Heart left ventricle (tissue), 16 donors: ENCODE data around the gene ZSCAN2. TPM values are rescaled to one million over a fixed set of nuclear protein-coding genes. Genes with fewer than 3 reads are reported as not detected.
"Not testable (repeated sequence)": the region's sequence is repeated elsewhere in the genome, so short reads cannot be mapped to it uniquely, and the experiment has no call there.

Experiments used
- ATAC-seq, 4 donors: fragments of 200-7000 bp; cut with Tn5 transposase; one replicate each; pipeline ENCODE4 v1.9.1; 2020 to 2022; ENCODE audit warnings: moderate library complexity in 4 of 4, mild to moderate bottlenecking in 3 of 4, moderate number of reproducible peaks in 1 of 4
- DNase-seq, 5 donors: peaks; one replicate each; pipeline ENCODE4 v3.0.0-alpha.2; 2020
- H3K27ac ChIP-seq, 12 donors: fragments of 200-600 bp; sonication (generic) in 4 of 12; one replicate each; pipeline versions ENCODE4 v1.5.0 to v1.8.0; 2016 to 2022; ENCODE audit warnings: mild to moderate bottlenecking in 2 of 12
- H3K27me3 ChIP-seq, 9 donors: fragments of 200-600 bp; sonication (generic) in 2 of 9; one replicate each; pipeline versions ENCODE4 v1.5.1 to v1.8.0; 2016 to 2022; ENCODE audit warnings: mild to moderate bottlenecking in 3 of 9
- H3K36me3 ChIP-seq, 9 donors: fragments of 200-600 bp; sonication (generic) in 2 of 9; one replicate each; pipeline versions ENCODE4 v1.5.0 to v1.8.0; 2018 to 2022; ENCODE audit warnings: mild to moderate bottlenecking in 2 of 9
- H3K4me1 ChIP-seq, 12 donors: fragments of 200-600 bp; sonication (generic) in 4 of 12; one replicate each; pipeline versions ENCODE4 v1.5.0 to v1.8.0; 2016 to 2022; ENCODE audit warnings: mild to moderate bottlenecking in 3 of 12
- H3K4me3 ChIP-seq, 12 donors: fragments of 200-600 bp; sonication (generic) in 4 of 12; one replicate each; pipeline versions ENCODE4 v1.5.0 to v1.8.0; 2017 to 2022; ENCODE audit warnings: mild to moderate bottlenecking in 9 of 12, moderate library complexity in 4 of 12
- H3K9me3 ChIP-seq, 12 donors: fragments of 200-600 bp; sonication (generic) in 4 of 12; one replicate each; pipeline versions ENCODE4 v1.5.0 to v1.8.0; 2016 to 2022; ENCODE audit warnings: mild to moderate bottlenecking in 1 of 12
- CTCF ChIP-seq, 12 donors: fragments of 200-600 bp; sonication (generic) in 4 of 12; IDR thresholded peaks; one replicate each; pipeline versions ENCODE4 v1.5.0 to v1.8.0; 2018 to 2022; ENCODE audit warnings: antibody characterized with exemption in 12 of 12, mild to moderate bottlenecking in 5 of 12
- POLR2A ChIP-seq, 2 donors: fragments of 450-650 bp; IDR thresholded peaks; one replicate each; pipeline ENCODE4 v1.6.1; 2017; ENCODE audit warnings: antibody characterized with exemption in 2 of 2, mild to moderate bottlenecking in 2 of 2, moderate library complexity in 2 of 2
- WGBS, 4 donors: extraction: QIAGEN DNeasy Blood & Tissue Kit in 2 of 4; methylation state at CpG; one replicate each; pipeline versions ENCODE4 v1.1.5 to v1.1.7; 2013 to 2018; 5-methylcytosine and 5-hydroxymethylcytosine counted together
- intact Hi-C, 10 donors: fragments of 100-400 bp; cut with DNase I; formaldehyde crosslinking; loops; one replicate each; pipeline versions ENCODE4 v1.11.1 to v1.14.2; 2022
- polyA plus RNA-seq, 2 donors: library from polyadenylated mRNA; stranded (reverse); fragments of 200-250 nt; gene quantifications; one replicate each; pipeline ENCODE4 v1.2.3, GENCODE V29; 2013
- total RNA-seq, 9 donors: library from RNA; depleted of rRNA in 2 of 9; stranded (reverse); fragments of >200 nt in 2 of 9; fragmentation: NEBNext Ultra II Directional in 3 of 9; extraction: Animal tissue kit (Norgen Biotek cat#: 25700) in 3 of 9; gene quantifications; one replicate each; pipeline versions ENCODE4 v1.1.0 to v1.2.4, GENCODE V29; 2016 to 2023
- donor health status: ischemic (EF 13 %, LVEDD 7.1; RV severe dilation, severe dysfunction).
- donor health status: healthy with polysubstance abuse.
- donor health status: DM: no; HTN: yes; CAD: no.
- donor health status: DM: no; HTN: no; CAD: no.
- donor health status: ischemic (EF 25% LVEDD 6.9; RV normal size, moderate dysfunction).
- donor health status: ischemic (EF 25% LVEDD 5.7; RV mildly dilated, moderate dysfunction).
- donor health status: healthy.
- donor health status: DM: yes; HTN: yes; CAD: no.
- donor health status: ischemic (EF 35%, LVEDD 5.7; RV mildly dilated, moderate dysfunction).
- donor health status: nonischemic (EF 11% LVEDD 7.7; RV severe dilation, severe dysfunction).
- donor health status: DM: yes; HTN: yes; CAD: no.
- donor health status: PGD.
- donor health status: ischemic (EF 29% LVEDD 5.4; RV normal size, mild dysfunction).
- donor health status: nonischemic (EF 23%, LVEDD 6.1; RV moderate dilation, normal function).

The ZSCAN2 gene
- total and polyA plus RNA-seq, 11 donors: 4.3 to 10.6 (median 5.6) TPM

GRCh38 chr15:84633311-84634227 lies 32.8 kb downstream of the ZSCAN2 start:
- peak overlapping the region; percentile 53 to 85 (median 77) for H3K4me3 ChIP-seq
- ATAC-seq (peak; percentile 22 to 81 (median 61)), DNase-seq (peak; percentile 69 to 90 (median 80))
- peaks cover 0 to 29% (median 26%) of the 10 kb centered on the region in 9 donors for H3K36me3 ChIP-seq
- no peaks in the 10 kb centered on the region for H3K27me3 ChIP-seq
- WGBS, 4 donors: 0 to 1% (median 0%) methylated on average over 71 to 105 of the region's 105 CpGs
- TF ChIP-seq POLR2A (IDR thresholded peaks at IDR 0.05) (peak in 1 of 2 donors; percentile 43), CTCF (IDR thresholded peaks at IDR 0.05) (peak in 1 of 12 donors; percentile 9)
- intact Hi-C loops: loop anchor here in 2 of 10 donors (2.0 to 5.0 kb wide), 3 partner anchors 19 to 36 kb away; partner anchors contain the start of gene WDR73 (in 1 of the 2)
- no peaks in the 10 kb centered on the region for H3K9me3 ChIP-seq
- H3K4me1 ChIP-seq: peaks cover 3 to 54% (median 33%) of the 10 kb centered on the region in 12 donors
- H3K27ac ChIP-seq: peak overlapping the region; percentile 91 to 99 (median 98)

- intact Hi-C loops: loop anchor here in 1 of 10 donors (2.0 to 5.0 kb wide), 2 partner anchors 18 to 37 kb away; no protein-coding TSS in a partner anchor
- Histone ChIP-seq H3K27me3 (no peaks in the 10 kb centered on the region), H3K4me3 (peak overlapping the region; percentile 53 to 85 (median 77)), H3K4me1 (peaks cover 3 to 54% (median 33%) of the 10 kb centered on the region in 12 donors), H3K9me3 (no peaks in the 10 kb centered on the region), H3K27ac (peak overlapping the region; percentile 91 to 99 (median 98)), H3K36me3 (peaks cover 0 to 37% (median 33%) of the 10 kb centered on the region in 9 donors)
- ATAC-seq: no peak
- no peak for TF ChIP-seq POLR2A (IDR thresholded peaks at IDR 0.05)
- no peak for TF ChIP-seq CTCF (IDR thresholded peaks at IDR 0.05)
- 16 to 21% (median 19%) methylated on average over 23 of the region's 23 CpGs for WGBS, 4 donors
- DNase-seq: no peak
These were observed 33.5 kb downstream of the ZSCAN2 start for GRCh38 chr15:84634228-84634837.

- WGBS, 4 donors: 66 to 70% (median 69%) methylated on average over 3 of the region's 3 CpGs
- Histone ChIP-seq H3K9me3 (no peaks in the 10 kb centered on the region), H3K27me3 (no peaks in the 10 kb centered on the region), H3K4me3 (no peak overlapping the region), H3K4me1 (peaks cover 0 to 32% (median 12%) of the 10 kb centered on the region in 12 donors), H3K36me3 (peaks cover 0 to 74% (median 71%) of the 10 kb centered on the region in 9 donors), H3K27ac (no peak overlapping the region)
- no peak for DNase-seq
- intact Hi-C loops: loop anchor here in 2 of 10 donors (2.0 to 5.0 kb wide), 2 partner anchors 36 to 37 kb away; partner anchors contain the start of gene ZSCAN2 (in 2 of the 2)
- TF ChIP-seq POLR2A (IDR thresholded peaks at IDR 0.05): no peak
- peak in 2 of 12 donors; percentile 5 to 15 for TF ChIP-seq CTCF (IDR thresholded peaks at IDR 0.05)
- no peak for ATAC-seq
These were observed 37.3 kb downstream of the ZSCAN2 start for GRCh38 chr15:84638103-84638502.

GRCh38 chr15:84641871-84642270 lies 41.1 kb downstream of the ZSCAN2 start:
- intact Hi-C loops, H3K27me3 ChIP-seq, H3K4me3 ChIP-seq, H3K9me3 ChIP-seq, H3K4me1 ChIP-seq, H3K27ac ChIP-seq, DNase-seq, ATAC-seq: not testable (repeated sequence)
- WGBS, 4 donors: 94 to 95% (median 94%) methylated on average over 9 of the region's 9 CpGs
- peaks cover 0 to 100% (median 99%) of the 10 kb centered on the region in 9 donors for H3K36me3 ChIP-seq

GRCh38 chr15:84642640-84643039 lies 41.8 kb downstream of the ZSCAN2 start:
- DNase-seq, intact Hi-C loops, H3K4me1 ChIP-seq: not testable (repeated sequence)

More at GRCh38 chr15:84642640-84643039, 41.8 kb downstream of the ZSCAN2 start:
- H3K27ac ChIP-seq, H3K9me3 ChIP-seq, ATAC-seq, H3K4me3 ChIP-seq, H3K27me3 ChIP-seq: not testable (repeated sequence)
- WGBS, 4 donors: 47 to 98% (median 77%) methylated on average over 2 of the region's 2 CpGs
- H3K36me3 ChIP-seq: peaks cover 0 to 100% (median 100%) of the 10 kb centered on the region in 9 donors
